SK-N-SH (cell line): ENCODE data around the gene PRKN. TPM values are rescaled to one million over a fixed set of nuclear protein-coding genes. Genes with fewer than 3 reads are reported as not detected.

Source experiments
- CTCF ChIA-PET: fragments of 300-600, 350-600 bp; formaldehyde crosslinking; extraction: SDS; loops from one replicate; lab custom pipeline; 2021; lab: Yijun Ruan, JAX
- POLR2A ChIA-PET: fragments of 350-600 bp; sonication (Branson Sonifier 250); formaldehyde crosslinking; extraction: SDS; loops from one replicate; lab custom pipeline; 2020; ENCODE audit warnings: antibody characterized with exemption, inconsistent platforms; lab: Yijun Ruan, JAX
- DNase-seq: peaks from one replicate; pipeline ENCODE4 v3.0.0; 2012
- H2AFZ ChIP-seq: fragments of 200-600 bp; sonication (generic); 2 replicates; pipeline ENCODE4 v1.8.1; 2016; ENCODE audit warnings: antibody characterized with exemption, mild to moderate bottlenecking, low read depth
- H3F3A ChIP-seq: fragments of 200-600 bp; sonication (generic); replicated peaks from 2 replicates; pipeline ENCODE3; 2016; ENCODE audit warnings: antibody characterized with exemption, mild to moderate bottlenecking; ENCODE audit not compliant: insufficient read depth
- H3K27ac ChIP-seq, 2 experiments: fragments of 200-500 bp in 1 of 2; fragments of 200-600 bp in 1 of 2; sonication (Bioruptor generic) in 1 of 2; sonication (generic), shearing (Covaris generic) in 1 of 2; 2 replicates each; pipeline versions ENCODE4 v1.5.1 to v1.6.1; 2014 to 2016; ENCODE audit warnings: low read depth in 2 of 2, inconsistent platforms in 1 of 2, low read length in 1 of 2, mild to moderate bottlenecking in 1 of 2, mixed read lengths in 1 of 2
- H3K27me3 ChIP-seq: fragments of 200-600 bp; sonication (generic), shearing (Covaris generic); 2 replicates; pipeline ENCODE4 v1.6.1; 2016; ENCODE audit warnings: mixed run types; ENCODE audit not compliant: insufficient read depth
- H3K36me3 ChIP-seq, 2 experiments: fragments of 200-500 bp in 1 of 2; fragments of 200-600 bp in 1 of 2; sonication (Bioruptor generic) in 1 of 2; sonication (generic) in 1 of 2; replicated peaks in 1 of 2; 2 replicates each; pipeline versions ENCODE3 to v1.5.1; 2014 to 2016; ENCODE audit warnings: low read length in 1 of 2, mild to moderate bottlenecking in 1 of 2; ENCODE audit not compliant: insufficient read depth in 2 of 2, control insufficient read depth in 1 of 2
- H3K4me1 ChIP-seq, 2 experiments: fragments of 200-500 bp in 1 of 2; fragments of 200-600 bp in 1 of 2; sonication (Bioruptor generic) in 1 of 2; sonication (generic), shearing (Covaris generic) in 1 of 2; 2 replicates each; pipeline versions ENCODE4 v1.5.1 to v1.6.1; 2014 to 2016; ENCODE audit warnings: low read depth in 1 of 2, low read length in 1 of 2, mixed run types in 1 of 2; ENCODE audit not compliant: insufficient read depth in 2 of 2, control insufficient read depth in 1 of 2
- H3K4me2 ChIP-seq: fragments of 200-600 bp; sonication (generic), shearing (Covaris generic); 2 replicates; pipeline ENCODE4 v1.6.1; 2017; ENCODE audit warnings: mixed run types
- H3K4me3 ChIP-seq, 2 experiments: fragments of 200-500 bp in 1 of 2; fragments of 200-600 bp in 1 of 2; sonication (Bioruptor generic) in 1 of 2; sonication (generic), shearing (Covaris generic) in 1 of 2; 2 replicates each; pipeline versions ENCODE4 v1.5.1 to v1.8.1; 2014 to 2016; ENCODE audit warnings: low read depth in 2 of 2, inconsistent platforms in 1 of 2, low read length in 1 of 2, mild to moderate bottlenecking in 1 of 2, mixed read lengths in 1 of 2, moderate library complexity in 1 of 2
- H3K79me2 ChIP-seq: fragments of 200-600 bp; sonication (generic); 2 replicates; pipeline ENCODE4 v1.8.1; 2017; ENCODE audit warnings: mild to moderate bottlenecking; ENCODE audit not compliant: insufficient read depth
- H3K9ac ChIP-seq: fragments of 200-600 bp; sonication (generic); 2 replicates; pipeline ENCODE4 v1.6.1; 2017; ENCODE audit warnings: mixed run types
- H3K9me2 ChIP-seq: fragments of 200-600 bp; sonication (generic); 2 replicates; pipeline ENCODE4 v1.6.1; 2017; ENCODE audit warnings: mixed run types
- H3K9me3 ChIP-seq: fragments of 200-600 bp; sonication (generic); 2 replicates; pipeline ENCODE4 v1.6.1; 2017; ENCODE audit warnings: mixed run types, mild to moderate bottlenecking, moderate library complexity
- H4K20me1 ChIP-seq: fragments of 200-600 bp; sonication (generic); 2 replicates; pipeline ENCODE4 v1.6.1; 2017; ENCODE audit warnings: mild to moderate bottlenecking, mixed run types; ENCODE audit not compliant: insufficient read depth
- EP300 ChIP-seq, 2 experiments: IDR thresholded peaks; 2 replicates each; pipeline versions ENCODE4 v1.4.0 to v1.6.1; 2012; ENCODE audit warnings: borderline replicate concordance in 1 of 2, low read depth in 1 of 2, low read length in 1 of 2
- GATA2 ChIP-seq: sonication (generic); formaldehyde crosslinking; IDR thresholded peaks from 2 replicates; pipeline ENCODE4 v1.5.0; 2020; ENCODE audit warnings: mild to moderate bottlenecking, missing genetic modification reagents
- NFIC ChIP-seq: IDR thresholded peaks from 2 replicates; pipeline ENCODE4 v1.4.0; 2012; ENCODE audit warnings: borderline replicate concordance
- REST ChIP-seq: IDR thresholded peaks from 2 replicates; pipeline ENCODE4 v1.6.1; 2012; ENCODE audit warnings: mild to moderate bottlenecking, low read depth, low read length, moderate library complexity
- SIN3A ChIP-seq: IDR thresholded peaks from 2 replicates; pipeline ENCODE4 v1.6.1; 2012; ENCODE audit warnings: low read depth, mild to moderate bottlenecking, low read length, moderate library complexity, borderline replicate concordance
- TCF12 ChIP-seq: IDR thresholded peaks from 2 replicates; pipeline ENCODE4 v1.4.0; 2012
- TEAD4 ChIP-seq: IDR thresholded peaks from 2 replicates; pipeline ENCODE4 v1.4.0; 2012; ENCODE audit warnings: mild to moderate bottlenecking, borderline replicate concordance; ENCODE audit not compliant: insufficient read depth
- whole genome bisulfite sequencing: methylation state at CpG from one replicate; pipeline ENCODE4 v1.1.6; 2017; ENCODE audit warnings: low lambda C conversion rate; 5-methylcytosine and 5-hydroxymethylcytosine counted together
- polyA plus RNA-seq, 3 experiments: library from polyadenylated mRNA; depleted of rRNA; stranded (reverse); fragments of >200 nt; gene quantifications; 2 replicates each; pipeline ENCODE4 v1.2.3, GENCODE V29; 2012
- TF ChIP-seq, protein P1 (sequence below): fragments of 150-350 bp; IDR thresholded peaks from 2 replicates; pipeline ENCODE4 v1.6.1; 2017; ENCODE audit warnings: antibody characterized with exemption, low read length, low read depth, borderline replicate concordance

The PRKN gene
- polyA plus RNA-seq, 1 of the 3 experiments (the other 2 are of a cell fraction), result 0.76 TPM

DNA sequence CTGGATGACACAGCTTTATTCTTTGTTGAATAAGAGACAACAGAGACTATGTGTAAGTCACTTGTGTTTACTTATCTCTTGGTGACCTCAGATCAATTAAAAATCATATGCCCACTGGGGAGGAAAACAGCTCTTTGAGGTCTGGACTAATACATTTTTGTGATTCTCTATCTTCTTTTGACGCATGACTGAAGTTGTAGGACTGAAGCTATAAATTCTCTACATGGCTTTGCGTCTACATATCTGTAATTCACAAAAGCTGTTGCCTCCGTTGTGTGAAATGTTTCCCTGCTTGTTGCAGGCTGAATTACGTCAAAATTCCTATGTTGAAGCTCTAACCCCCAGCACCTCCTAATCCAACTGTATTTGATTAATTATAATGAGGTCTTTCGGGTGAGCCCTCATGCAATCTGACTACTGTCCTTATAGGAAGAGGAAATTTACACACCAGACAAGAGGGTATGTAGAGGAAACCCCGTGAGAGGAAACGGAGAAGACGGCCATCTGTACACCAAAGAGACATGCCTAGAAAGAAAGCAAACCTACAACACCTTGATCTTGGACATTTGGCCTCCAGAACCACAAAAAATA is 481.6 kb downstream of the PRKN start:
- Histone ChIP-seq H3K9me3 (peaks cover 4% of the 10 kb centered on the region), H3K27me3 (no peaks in the 10 kb centered on the region), H3K36me3 (no peaks in the 10 kb centered on the region), H3F3A (no peaks in the 10 kb centered on the region), H3K79me2 (no peaks in the 10 kb centered on the region), H3K4me2 (no peak overlapping the region), H3K27ac (no peak overlapping the region), H4K20me1 (no peaks in the 10 kb centered on the region), H3K4me3 (no peak overlapping the region), H3K9ac (no peak overlapping the region), H3K9me2 (no peaks in the 10 kb centered on the region), H3K4me1 (no peaks in the 10 kb centered on the region), H2AFZ (no peak overlapping the region)
- TF ChIP-seq, protein P1, sequence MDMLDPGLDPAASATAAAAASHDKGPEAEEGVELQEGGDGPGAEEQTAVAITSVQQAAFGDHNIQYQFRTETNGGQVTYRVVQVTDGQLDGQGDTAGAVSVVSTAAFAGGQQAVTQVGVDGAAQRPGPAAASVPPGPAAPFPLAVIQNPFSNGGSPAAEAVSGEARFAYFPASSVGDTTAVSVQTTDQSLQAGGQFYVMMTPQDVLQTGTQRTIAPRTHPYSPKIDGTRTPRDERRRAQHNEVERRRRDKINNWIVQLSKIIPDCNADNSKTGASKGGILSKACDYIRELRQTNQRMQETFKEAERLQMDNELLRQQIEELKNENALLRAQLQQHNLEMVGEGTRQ, result no peak
- TF ChIP-seq EP300 (IDR thresholded peaks at IDR 0.05; ENCODE audit: borderline replicate concordance in 1 of 2, low read depth in 1 of 2, low read length in 1 of 2) (no peak), TCF12 (no peak)
- POLR2A ChIA-PET, result no interaction called here
- 48% methylated on average over 8 of the region's 8 CpGs for WGBS
- CTCF ChIA-PET, result no interaction called here
- DNase-seq, result no peak

DNA sequence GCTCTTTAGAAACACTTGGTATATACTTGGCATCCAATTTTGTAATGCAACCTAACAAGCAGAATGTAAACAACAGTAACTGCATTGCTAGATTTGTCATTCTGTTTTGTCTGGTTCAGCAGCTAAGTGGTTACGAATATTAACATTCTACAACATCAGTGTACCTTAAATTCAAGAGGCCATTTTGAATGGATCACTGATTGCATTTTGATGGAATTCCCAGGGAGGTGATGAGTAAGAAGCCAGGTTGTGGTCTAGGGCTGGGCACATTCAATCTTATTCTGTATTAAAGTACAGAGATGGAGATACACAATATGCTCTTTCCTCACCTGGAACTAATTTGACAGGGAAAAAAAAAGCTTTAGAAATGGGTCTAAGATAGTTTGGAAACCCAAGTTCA is 483.5 kb downstream of the PRKN start:
- CTCF ChIA-PET, result interaction anchor here (0.6 kb wide), 1 partner anchor 761 kb away, joined by 3 read pairs; no protein-coding TSS in a partner anchor
- Histone ChIP-seq H3K4me1 (no peaks in the 10 kb centered on the region), H3K4me3 (no peak overlapping the region), H3F3A (no peaks in the 10 kb centered on the region), H4K20me1 (no peaks in the 10 kb centered on the region), H3K27ac (no peak overlapping the region), H3K9me2 (no peaks in the 10 kb centered on the region), H3K9me3 (peaks cover 4% of the 10 kb centered on the region), H3K9ac (no peak overlapping the region), H3K27me3 (no peaks in the 10 kb centered on the region), H3K79me2 (no peaks in the 10 kb centered on the region), H3K36me3 (no peaks in the 10 kb centered on the region), H3K4me2 (no peak overlapping the region), H2AFZ (no peak overlapping the region)
- 13% methylated on average over 1 of the region's 1 CpG for WGBS
- TF ChIP-seq SIN3A (no peak), REST (no peak), NFIC (no peak), TCF12 (no peak), GATA2 (no peak), TEAD4 (no peak)
- POLR2A ChIA-PET, result no interaction called here
- no peak for DNase-seq
